Germinal center (tissue), 1 donor: ENCODE data around the gene OPA3.

Source experiments
- DNase-seq: peaks from one replicate; pipeline ENCODE4 v3.0.0; 2012; ENCODE audit warnings: mixed read lengths, low spot score

Gene OPA3

GRCh38 chr19:45598267-45599001, 13.8 kb upstream of the OPA3 start:
- no peak for DNase-seq

DNA sequence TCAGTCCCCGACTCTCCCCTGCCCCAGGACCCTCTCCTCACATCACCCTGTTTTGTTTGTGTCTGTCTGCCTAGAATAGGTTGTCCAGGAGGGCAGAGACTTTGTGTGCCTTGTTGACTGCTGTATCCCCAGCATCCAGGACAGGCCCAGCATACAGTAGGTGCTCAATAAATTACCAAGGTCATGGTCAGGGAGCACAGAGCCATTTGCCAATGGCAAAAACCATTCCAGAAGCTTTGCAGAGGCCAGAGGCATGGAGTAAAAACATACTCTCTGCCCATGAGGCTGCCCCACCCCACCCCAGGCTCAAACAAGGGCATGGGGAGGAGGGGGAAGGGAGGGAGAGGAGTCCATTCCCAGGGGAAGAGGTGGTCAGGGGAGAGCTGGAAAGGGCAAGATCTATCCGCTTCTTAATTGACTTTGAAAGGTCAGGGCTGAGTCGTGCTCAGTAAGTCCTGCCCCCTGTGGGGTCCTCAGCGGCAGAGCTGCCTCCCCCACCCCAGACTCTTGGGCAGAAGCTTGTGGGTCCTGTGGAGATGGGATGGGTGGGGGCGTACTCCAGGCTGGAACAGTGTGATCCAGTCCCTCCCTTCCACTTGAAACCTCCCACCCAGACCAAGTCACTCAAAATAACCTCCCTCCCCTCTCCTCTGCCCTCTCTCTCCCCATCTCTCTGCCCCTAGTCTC, 13.0 kb upstream of the OPA3 start:
- no peak for DNase-seq

DNA sequence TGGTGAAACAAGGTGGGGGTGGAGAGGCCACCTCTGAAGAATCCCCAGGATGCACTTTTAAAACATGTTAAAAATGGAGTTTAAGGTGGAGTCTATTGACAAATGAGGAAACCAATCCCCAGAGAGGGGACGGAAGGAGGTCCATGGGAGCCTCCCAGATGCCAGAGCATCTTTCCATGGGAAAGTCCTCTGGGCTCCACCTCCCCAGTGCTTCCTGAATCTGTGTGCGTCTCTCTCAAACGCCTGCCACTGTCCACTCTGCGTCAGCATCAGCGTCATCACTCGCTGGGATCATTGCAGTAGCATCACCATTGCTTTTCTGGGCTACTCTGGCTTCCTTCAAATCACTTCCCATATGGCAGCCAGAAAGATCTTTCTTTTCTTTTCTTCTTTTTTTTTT, 11.2 kb upstream of the OPA3 start:
- no peak for DNase-seq

- no peak for DNase-seq
Measured at GRCh38 chr19:45593520-45593919, 8.9 kb upstream of the OPA3 start.

DNA sequence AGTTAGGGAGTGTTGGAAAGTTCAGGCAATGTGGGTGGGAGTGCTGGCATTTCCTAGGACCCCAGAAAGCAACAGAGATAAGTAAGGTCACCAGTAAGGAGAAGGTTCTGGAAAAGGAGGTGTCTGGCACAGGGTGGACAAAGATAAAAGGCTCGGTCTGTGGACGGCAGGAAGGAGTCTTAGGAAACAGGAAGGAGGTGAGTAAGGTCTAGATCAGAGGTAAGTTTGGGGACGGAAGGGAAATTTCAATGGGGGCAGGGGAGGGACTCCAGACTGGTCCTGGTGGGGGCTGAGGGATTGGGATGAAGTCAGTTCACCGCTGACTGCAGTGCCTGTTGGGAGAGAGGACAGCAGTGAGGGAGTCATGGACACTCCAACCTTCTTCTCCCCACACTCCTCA, 7.8 kb upstream of the OPA3 start:
- DNase-seq = no peak

DNA sequence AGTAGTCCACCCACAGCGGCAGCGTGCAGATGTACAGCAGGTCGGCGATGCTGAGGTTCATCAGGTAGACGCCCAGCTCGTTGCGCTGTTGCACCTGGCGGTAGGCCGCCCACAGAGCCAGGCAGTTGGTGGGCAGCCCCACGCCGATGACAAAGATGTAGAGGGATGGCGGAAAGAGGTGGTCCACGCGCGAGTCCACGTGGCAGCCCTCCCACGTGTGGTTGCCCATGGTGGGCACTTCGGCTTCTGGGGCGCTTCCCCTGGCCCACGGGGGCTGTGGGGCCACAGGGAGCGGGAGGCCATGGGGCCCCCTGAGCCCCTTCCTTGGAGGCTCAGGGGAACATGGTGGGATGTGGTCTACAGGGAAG, 7.0 kb upstream of the OPA3 start:
- DNase-seq = no peak

DNA sequence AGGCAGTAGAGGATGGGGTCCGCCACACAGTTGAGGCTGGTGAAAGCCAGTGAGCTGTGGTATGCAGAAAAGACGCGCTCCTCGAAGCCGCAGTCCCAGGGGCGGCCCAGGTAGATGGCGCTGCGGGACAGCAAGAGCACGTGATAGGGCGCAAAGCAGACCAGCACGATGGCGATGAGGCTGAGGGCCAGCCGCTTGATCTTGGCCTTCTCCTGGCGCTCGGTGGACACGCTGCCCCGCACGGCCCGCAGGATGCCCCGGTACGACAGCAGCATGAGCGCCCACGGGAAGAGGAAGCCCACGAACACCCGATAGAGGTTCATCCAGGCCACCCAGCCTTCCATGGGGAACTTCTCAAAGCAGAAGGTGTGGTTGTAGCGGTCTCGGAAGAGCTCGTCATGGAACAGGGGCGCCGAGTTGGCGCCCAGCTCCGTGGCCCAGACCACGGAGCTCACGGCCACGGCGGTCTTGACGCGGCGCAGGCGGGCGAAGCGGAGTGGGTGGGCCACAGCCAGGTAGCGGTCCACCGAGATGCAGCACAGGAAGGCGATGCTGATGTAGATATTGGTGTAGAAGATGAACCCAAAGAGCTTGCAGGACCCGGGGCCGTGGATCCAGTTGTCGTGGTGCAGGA, 6.5 kb upstream of the OPA3 start:
- peak; percentile 46 for DNase-seq

GRCh38 chr19:45590300-45591003, 5.8 kb upstream of the OPA3 start:
- no peak for DNase-seq

GRCh38 chr19:45589768-45590167, 5.2 kb upstream of the OPA3 start:
- no peak for DNase-seq

- no peak for DNase-seq
Measured at GRCh38 chr19:45587873-45588272, 3.3 kb upstream of the OPA3 start.

GRCh38 chr19:45585158-45585577, 566 bp upstream of the OPA3 start:
- no peak for DNase-seq

- DNase-seq = no peak
Measured at GRCh38 chr19:45581576-45581975, 3.0 kb downstream of the OPA3 start.

GRCh38 chr19:45578861-45579260, 5.7 kb downstream of the OPA3 start:
- no peak for DNase-seq

GRCh38 chr19:45577111-45577905, 7.3 kb downstream of the OPA3 start:
- no peak for DNase-seq

DNA sequence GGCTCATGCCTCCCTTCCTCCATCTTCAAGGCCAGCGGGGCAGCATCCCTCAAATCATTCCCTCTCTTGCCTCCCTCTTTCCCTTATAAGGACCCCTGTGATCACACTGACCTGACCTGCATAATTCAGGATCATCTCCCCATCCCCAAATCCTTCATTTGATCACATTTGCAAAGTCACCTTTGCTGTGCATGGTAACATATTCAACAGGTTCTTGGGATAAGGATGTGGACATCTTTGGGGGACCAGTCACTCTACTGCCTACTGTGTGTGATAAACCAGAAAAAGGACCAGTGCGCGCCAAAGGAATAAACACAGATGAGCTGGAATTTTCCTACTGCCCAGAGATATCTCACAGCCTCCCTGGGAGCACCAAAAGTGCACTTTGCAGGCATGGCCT, 7.9 kb downstream of the OPA3 start:
- DNase-seq = no peak

GRCh38 chr19:45575216-45575615, 9.4 kb downstream of the OPA3 start:
- DNase-seq = no peak

DNA sequence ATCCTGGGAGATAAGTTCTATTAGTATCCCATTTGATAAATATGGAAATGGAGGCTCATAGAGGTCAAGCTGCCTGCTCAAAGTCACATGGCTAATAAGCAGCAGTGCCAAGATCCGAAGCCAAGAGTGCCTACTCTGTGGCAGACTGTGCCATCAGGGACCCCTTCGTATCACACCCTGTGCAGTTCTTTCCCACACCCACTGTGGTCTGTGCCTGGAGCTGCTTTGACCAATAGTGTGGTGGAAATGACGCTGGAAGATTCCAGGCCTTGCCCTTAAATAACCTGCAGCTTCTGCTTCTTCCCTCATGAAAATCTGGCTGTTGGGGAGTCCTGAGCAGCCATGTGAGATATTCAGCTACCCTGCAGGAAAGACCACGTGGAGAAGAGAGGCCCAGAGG, 10.1 kb downstream of the OPA3 start:
- DNase-seq = no peak

GRCh38 chr19:45571457-45572220, 13.0 kb downstream of the OPA3 start:
- no peak for DNase-seq

DNA sequence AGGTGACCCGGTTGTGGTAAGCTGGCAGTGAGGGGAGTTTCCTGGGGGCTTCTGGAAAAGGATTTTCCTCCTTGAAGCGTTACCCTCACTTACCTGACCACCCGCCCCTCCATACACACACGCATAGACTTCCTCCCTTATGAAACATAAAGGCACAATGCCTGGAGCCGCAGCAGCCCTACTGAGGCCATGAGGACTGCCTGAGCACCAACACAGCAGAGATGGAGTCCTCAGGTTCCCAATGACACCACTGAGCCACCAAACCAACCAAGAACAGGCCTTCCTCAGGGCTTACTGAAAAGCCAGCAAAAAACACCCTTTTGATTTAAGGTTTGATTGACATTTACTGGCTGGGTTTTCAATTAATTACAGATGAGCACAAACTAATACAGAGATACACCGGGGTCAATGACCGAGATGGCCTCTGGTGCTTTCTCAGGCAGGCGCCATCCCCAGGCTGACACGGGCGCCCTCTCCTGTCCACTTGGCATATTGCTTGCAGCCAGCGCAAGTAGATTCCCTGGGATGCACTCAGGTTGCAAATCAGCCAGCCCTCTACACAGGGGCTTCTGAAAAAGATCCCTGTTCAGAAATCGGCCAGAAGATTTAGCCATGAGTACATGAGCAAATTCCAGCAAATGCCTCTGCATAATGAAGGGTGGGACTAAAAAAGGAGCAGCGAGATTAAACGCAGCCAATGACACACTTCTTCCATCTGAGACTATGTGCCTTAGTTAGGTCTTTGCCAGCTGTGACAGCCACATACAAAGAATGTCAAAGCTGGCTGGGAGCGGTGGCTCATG, 14.8 kb downstream of the OPA3 start:
- peak; percentile 44 for DNase-seq

DNA sequence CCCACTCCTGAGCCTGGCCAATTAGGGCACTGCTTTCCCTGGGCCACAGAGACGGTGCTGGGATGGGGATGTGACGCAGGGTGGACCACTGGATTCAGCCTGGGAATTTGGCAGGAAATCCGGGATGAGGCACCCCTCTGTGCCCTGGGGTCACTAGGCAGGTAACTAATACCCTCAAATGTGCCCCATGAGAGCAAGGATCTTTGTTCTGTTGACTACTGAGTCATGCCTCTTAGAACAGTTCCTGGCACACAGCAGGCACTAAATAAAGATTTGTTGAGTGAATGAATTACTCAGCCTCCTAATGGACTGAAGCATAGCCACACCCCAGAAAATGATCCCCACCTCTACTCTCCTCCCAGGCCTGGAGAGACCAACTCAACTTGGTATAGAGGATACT, 15.9 kb downstream of the OPA3 start:
- DNase-seq = no peak
